ENCODE data around the gene TDRD10. TPM values are rescaled to one million over a fixed set of nuclear protein-coding genes. Genes with fewer than 3 reads are reported as not detected.
A peak's percentile ranks its signal among the peaks of the same experiment; 100 is the strongest.
"Not testable (repeated sequence)": the region's sequence is repeated elsewhere in the genome, so short reads cannot be mapped to it uniquely, and the experiment has no call there.

TDRD10 gene
- polyA plus RNA-seq, 1 donor: 2.3 TPM

DNA sequence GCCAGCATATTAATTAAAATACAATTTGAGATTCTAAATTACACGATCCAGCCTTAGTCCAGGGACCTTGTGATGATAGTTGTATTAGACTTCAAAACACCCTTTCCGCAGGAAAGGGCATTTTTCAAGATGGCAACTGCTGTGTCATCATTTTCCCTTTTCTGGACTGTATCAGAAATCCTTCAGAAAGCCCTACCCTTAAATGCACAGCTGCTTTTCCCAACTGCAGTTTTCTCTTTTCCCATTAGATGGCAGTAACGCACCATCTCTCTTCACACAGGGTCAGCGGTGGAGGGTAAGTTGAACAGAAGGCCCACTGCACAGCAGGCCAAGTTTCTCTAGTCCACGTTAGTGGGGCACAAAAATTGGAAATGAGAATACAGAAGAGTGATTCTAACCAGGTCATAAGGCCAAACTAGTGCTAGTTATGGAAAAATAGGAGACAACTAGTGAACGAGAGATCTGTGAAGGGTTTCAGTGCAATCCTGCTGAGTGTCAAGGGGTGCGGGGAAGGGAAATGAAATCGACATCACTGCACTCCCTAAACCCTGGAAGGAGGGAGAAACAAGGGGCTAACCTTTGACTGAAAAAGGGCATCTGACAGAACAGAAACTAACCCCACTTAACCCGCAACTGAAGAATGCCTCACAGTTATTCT, 22.1 kb upstream of the TDRD10 start:
- peak; percentile 71 for DNase-seq (ENCODE audit: low read depth)

DNA sequence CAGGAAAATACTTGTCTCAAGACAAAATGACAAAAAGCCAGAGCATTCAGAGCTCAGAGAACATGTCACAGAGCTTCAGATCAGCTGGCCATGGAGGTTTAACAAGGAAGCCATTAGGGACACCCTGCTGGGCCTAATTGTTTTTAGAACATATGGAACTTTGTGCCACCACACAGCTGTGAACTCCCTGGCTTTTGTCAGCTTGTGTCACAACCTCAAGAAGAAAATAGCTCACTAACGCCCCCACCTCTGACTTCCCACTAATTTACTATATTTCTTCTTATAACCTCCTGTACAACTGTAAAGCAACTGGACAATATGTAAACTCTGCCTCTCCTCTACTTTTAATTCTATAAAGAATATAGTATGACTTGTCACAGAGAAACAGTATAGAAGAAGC, 21.0 kb upstream of the TDRD10 start:
- no peak for DNase-seq (ENCODE audit: low read depth)

DNA sequence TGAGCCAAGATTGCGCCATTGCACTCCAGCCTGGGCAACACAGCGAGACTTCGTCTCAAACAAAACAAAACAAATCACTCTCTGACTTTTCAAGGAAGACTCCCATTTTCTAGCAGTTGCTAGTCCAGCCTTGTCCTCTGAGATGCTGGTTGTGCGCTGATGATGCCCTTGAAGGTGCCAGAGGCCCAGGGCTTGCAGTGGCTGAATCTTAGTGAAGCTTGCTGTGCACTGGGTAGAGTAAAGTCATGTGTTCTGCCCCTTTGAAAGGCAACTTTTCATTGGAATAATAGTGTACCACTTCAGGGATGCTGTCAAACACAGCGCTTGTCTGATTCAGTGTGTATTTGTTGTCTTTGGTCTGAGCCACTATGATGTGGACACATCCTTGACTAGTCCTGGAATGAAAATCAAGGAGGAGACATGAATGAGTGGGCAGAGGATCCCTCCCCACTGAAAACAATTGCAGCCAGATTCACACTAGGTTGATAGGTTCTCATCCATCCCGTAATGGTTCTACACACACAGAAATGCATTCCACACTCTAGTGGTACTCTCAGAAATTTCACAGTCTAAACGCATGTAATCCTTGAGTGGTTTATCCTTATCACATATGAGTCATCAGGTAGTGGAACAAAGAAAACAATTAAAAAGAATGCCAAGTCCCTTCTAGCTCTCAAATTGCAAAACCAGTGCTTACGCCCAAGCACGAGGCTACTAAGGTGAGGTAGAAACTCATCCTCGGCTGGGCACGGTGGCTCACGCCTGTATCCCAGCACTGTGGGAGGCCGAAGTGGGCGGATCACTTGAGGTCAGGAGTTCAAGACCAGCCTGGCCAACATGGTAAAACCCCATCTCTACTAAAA, 17.8 kb upstream of the TDRD10 start:
- DNase-seq (ENCODE audit: low read depth): no peak

GRCh38 chr1:154485106-154485505, 16.9 kb upstream of the TDRD10 start:
- DNase-seq (ENCODE audit: low read depth): no peak

- DNase-seq (ENCODE audit: low read depth): no peak
Measured at GRCh38 chr1:154485910-154486496, 16.0 kb upstream of the TDRD10 start.

DNA sequence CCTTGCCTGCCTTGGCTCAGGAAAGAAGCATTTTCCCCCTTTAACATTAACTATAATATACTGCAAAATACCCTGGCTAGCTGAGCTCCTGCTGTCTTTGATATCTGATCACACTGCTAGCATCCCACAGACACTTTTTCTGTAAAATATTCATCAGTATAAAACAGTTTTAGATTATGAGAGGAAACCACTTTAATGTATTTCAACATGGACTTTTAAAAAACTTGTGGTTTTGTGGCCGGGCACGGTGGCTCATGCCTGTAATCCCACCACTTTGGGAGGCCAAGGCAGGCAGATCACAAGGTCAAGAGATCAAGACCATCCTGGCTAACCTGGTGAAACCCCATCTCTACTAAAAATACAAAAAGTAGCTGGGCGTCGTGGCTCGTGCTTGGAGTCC, 15.3 kb upstream of the TDRD10 start:
- DNase-seq (ENCODE audit: low read depth): not testable (repeated sequence)

- DNase-seq (ENCODE audit: low read depth): no peak
Measured at GRCh38 chr1:154488922-154489321, 13.1 kb upstream of the TDRD10 start.

GRCh38 chr1:154489695-154490274, 12.2 kb upstream of the TDRD10 start:
- DNase-seq (ENCODE audit: low read depth): no peak

DNA sequence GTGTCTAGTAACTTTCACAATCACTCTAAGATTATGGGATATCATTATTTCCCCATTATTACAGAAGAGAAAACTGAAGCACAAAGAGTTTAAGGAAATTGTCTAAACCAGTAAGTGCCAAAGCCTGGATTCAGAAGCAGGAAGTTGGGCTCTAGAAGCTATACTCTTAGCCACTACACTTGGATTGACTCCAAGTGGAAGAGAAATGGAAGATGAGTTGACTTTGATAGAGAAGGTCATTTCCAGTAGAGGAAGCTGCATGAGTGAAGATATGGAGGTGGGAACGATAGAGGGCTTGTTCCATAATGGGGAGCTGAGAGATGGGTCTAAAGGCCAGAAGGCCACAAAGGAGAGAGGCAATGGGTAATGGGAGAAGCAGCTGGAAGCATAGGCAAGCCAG, 11.7 kb upstream of the TDRD10 start:
- DNase-seq (ENCODE audit: low read depth): no peak

DNA sequence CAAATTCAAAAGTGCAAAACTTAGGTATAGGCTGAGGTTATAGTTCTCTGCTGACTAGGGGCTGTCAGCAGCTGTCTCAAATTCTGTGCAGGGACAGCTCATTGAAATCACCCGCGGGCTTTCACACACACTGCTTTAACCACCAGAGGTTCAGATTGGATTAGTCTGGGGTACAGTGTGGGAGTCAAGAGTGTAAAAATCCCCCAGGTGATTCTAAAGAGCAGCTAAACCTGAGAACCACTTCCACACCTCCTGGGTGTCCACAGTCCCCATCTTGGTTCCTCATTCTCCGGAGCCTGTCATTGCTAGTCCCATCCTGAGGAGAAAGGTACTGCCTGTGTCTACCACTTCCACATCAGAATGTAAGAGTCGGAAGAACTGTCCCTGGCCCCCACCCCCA, 9.9 kb upstream of the TDRD10 start:
- DNase-seq (ENCODE audit: low read depth): no peak

DNA sequence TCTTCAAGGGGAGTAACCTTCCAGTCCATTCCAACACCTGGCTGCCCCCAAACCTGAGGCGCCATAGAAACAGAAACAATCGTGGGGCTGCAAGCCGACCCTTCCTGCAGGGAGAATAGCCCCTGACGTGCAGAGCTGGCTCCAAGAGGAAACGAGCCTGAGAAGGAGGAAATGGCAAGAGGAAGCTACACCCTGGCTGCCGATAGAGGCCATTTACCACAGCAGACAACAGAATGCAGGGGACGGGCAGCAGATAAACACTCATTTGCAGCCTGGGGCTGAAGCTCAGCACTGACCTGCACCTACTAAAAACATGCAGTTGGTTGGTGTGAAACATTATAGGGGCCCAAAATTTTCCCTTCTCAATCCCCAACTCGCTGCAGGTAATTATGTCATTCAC, 8.7 kb upstream of the TDRD10 start:
- no peak for DNase-seq (ENCODE audit: low read depth)

DNA sequence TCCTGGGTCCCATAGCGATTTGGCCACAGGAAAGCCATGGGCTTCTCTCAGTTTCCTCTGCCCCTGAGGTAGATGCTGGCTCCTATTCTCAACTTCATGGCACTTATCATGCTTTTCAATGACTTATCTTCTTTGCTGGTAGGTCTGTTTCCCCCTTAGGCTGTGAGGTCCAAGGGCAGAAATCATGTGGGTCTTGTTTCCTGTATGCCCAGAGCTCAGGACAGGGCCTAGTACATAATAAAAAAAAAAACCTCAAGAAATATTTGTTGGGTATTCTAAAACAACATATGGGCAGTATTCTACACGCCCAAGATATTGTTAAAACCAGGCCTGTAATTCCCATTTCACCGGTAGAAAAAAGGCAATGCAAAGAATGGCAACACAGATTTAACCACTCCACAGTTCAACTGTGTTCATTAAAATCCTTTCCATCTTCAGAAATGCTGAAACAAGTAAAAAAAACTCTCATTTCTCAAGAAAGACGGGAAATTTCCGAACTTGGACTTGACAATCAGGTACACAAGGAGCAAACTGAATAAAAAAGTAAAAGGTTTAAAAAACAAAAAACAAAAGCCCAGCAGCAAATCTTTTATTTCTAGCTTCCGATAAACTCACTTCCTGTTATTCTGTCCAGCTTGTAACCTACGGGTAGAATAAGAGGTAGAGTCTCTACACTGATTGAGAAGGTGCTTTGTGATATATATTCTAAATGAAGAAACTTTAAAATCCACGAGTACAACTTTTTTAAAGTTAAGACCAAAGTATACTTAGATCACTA, 6.3 kb upstream of the TDRD10 start:
- DNase-seq (ENCODE audit: low read depth): no peak

- DNase-seq (ENCODE audit: low read depth): no peak
Measured at GRCh38 chr1:154496383-154496782, 5.6 kb upstream of the TDRD10 start.

GRCh38 chr1:154497026-154497806, 4.8 kb upstream of the TDRD10 start:
- no peak for DNase-seq (ENCODE audit: low read depth)

GRCh38 chr1:154499446-154499845, 2.6 kb upstream of the TDRD10 start:
- DNase-seq (ENCODE audit: low read depth): no peak

- no peak for DNase-seq (ENCODE audit: low read depth)
Measured at GRCh38 chr1:154500533-154500932, 1.5 kb upstream of the TDRD10 start.

GRCh38 chr1:154501423-154502065, 475 bp upstream of the TDRD10 start:
- no peak for DNase-seq (ENCODE audit: low read depth)

- no peak for DNase-seq (ENCODE audit: low read depth)
Measured at GRCh38 chr1:154502744-154503115, 711 bp downstream of the TDRD10 start.

GRCh38 chr1:154503898-154504297, 1.9 kb downstream of the TDRD10 start:
- DNase-seq (ENCODE audit: low read depth): no peak

GRCh38 chr1:154512760-154513159, 10.7 kb downstream of the TDRD10 start:
- no peak for DNase-seq (ENCODE audit: low read depth)
